ENCODE data around the gene BUD23.
"Not testable (repeated sequence)": the region's sequence is repeated elsewhere in the genome, so short reads cannot be mapped to it uniquely, and the experiment has no call there.

The BUD23 gene

GRCh38 chr7:73683056-73683787 is at the start of gene BUD23, which contains the start of gene DNAJC30:
Gene BUD23, plus strand, starts transcription at chr7:73683597. Its CDS starts 29 bp downstream, at chr7:73683626.
Gene DNAJC30, minus strand, starts transcription at chr7:73683453. Its CDS starts 30 bp downstream, at chr7:73683423.
- DNase-seq, result peak; percentile 96 to 98 (median 97)

GRCh38 chr7:73633844-73634243 is 49.6 kb upstream of the BUD23 start:
- no peak for DNase-seq

GRCh38 chr7:73635428-73636200 is 47.8 kb upstream of the BUD23 start:
- no peak for DNase-seq

GRCh38 chr7:73638911-73639310 is 44.5 kb upstream of the BUD23 start:
- DNase-seq, result no peak

GRCh38 chr7:73642834-73643233 is 40.6 kb upstream of the BUD23 start:
- DNase-seq, result no peak

GRCh38 chr7:73644688-73645286 is 38.6 kb upstream of the BUD23 start:
- DNase-seq, result no peak

GRCh38 chr7:73645643-73646174 is 37.7 kb upstream of the BUD23 start:
- DNase-seq, result no peak

- peak in 1 of 3 experiments; percentile 55 for DNase-seq
Measured at GRCh38 chr7:73646785-73647724, 36.3 kb upstream of the BUD23 start.

- peak in 2 of 3 experiments; percentile 72 to 84 for DNase-seq
Measured at GRCh38 chr7:73647725-73648592, 35.4 kb upstream of the BUD23 start.

- no peak for DNase-seq
Measured at GRCh38 chr7:73648593-73649332, 34.6 kb upstream of the BUD23 start.

GRCh38 chr7:73649576-73649975 is 33.8 kb upstream of the BUD23 start:
- DNase-seq, result no peak

GRCh38 chr7:73650524-73650923 is 32.9 kb upstream of the BUD23 start:
- no peak for DNase-seq

GRCh38 chr7:73652541-73652949 is 30.9 kb upstream of the BUD23 start:
- DNase-seq, result no peak

GRCh38 chr7:73655309-73655708 is 28.1 kb upstream of the BUD23 start:
- not testable (repeated sequence) for DNase-seq

- DNase-seq, result no peak
Measured at GRCh38 chr7:73659983-73660382, 23.4 kb upstream of the BUD23 start.

- DNase-seq, result not testable (repeated sequence)
Measured at GRCh38 chr7:73660594-73660993, 22.8 kb upstream of the BUD23 start.

- DNase-seq, result no peak
Measured at GRCh38 chr7:73663033-73663432, 20.4 kb upstream of the BUD23 start.

- peak; percentile 88 to 93 (median 91) for DNase-seq
Measured at GRCh38 chr7:73667344-73668102, 15.9 kb upstream of the BUD23 start, which contains the start of gene VPS37D. Gene VPS37D, plus strand, starts transcription at chr7:73667831. Its CDS starts 128 bp downstream, at chr7:73667959.
